SK-N-SH treated with all-trans-retinoic acid at 6 μM for 48 hours (cell line): Measurements from ENCODE around the gene CLEC4F.

Source experiments
- ATAC-seq: fragments of 200-7000 bp; cut with Tn5 transposase; 3 replicates; pipeline ENCODE4 v1.9.1; 2020; ENCODE audit warnings: mild to moderate bottlenecking, moderate library complexity
- ARNTL ChIP-seq: fragments of 450-650 bp; formaldehyde crosslinking; IDR thresholded peaks from 2 replicates; pipeline ENCODE4 v1.5.0; 2020; ENCODE audit warnings: low read depth, mild to moderate bottlenecking, moderate library complexity, borderline replicate concordance
- BACH2 ChIP-seq: fragments of 250-450 bp; sonication (Bioruptor Pico); IDR thresholded peaks from 2 replicates; pipeline ENCODE4 v1.9.0; 2021; ENCODE audit warnings: mild to moderate bottlenecking, borderline replicate concordance
- CREB5 ChIP-seq: fragments of 250-450 bp; sonication (Bioruptor Pico); IDR thresholded peaks from 2 replicates; pipeline ENCODE4 v1.5.1; 2020; ENCODE audit warnings: low read depth, mild to moderate bottlenecking, moderate library complexity
- CSRNP3 ChIP-seq: fragments of 250-450 bp; sonication (Bioruptor Pico); IDR thresholded peaks from 2 replicates; pipeline ENCODE4 v1.5.1; 2021; ENCODE audit warnings: mild to moderate bottlenecking, moderate library complexity
- ESRRG ChIP-seq: fragments of 250-450 bp; sonication (Bioruptor Pico); IDR thresholded peaks from 2 replicates; pipeline ENCODE4 v1.6.1; 2021; ENCODE audit warnings: mild to moderate bottlenecking
- GLIS3 ChIP-seq: fragments of 250-450 bp; sonication (Bioruptor Pico); IDR thresholded peaks from 2 replicates; pipeline ENCODE4 v1.5.0; 2020; ENCODE audit warnings: mild to moderate bottlenecking, moderate library complexity
- ISL1 ChIP-seq: fragments of 250-450 bp; sonication (Bioruptor Pico); IDR thresholded peaks from 2 replicates; pipeline ENCODE4 v2.1.2; 2022; ENCODE audit warnings: mild to moderate bottlenecking, moderate library complexity
- OSR1 ChIP-seq: fragments of 250-450 bp; sonication (Bioruptor Pico); IDR thresholded peaks from 2 replicates; pipeline ENCODE4 v1.8.0; 2022; ENCODE audit warnings: moderate library complexity, mild to moderate bottlenecking, inconsistent platforms
- POU6F1 ChIP-seq: fragments of 250-450 bp; sonication (Bioruptor Pico); IDR thresholded peaks from 2 replicates; pipeline ENCODE4 v1.8.0; 2021; ENCODE audit warnings: low read depth, mild to moderate bottlenecking, moderate library complexity, borderline replicate concordance
- RARB ChIP-seq: fragments of 250-450 bp; sonication (Bioruptor Pico); IDR thresholded peaks from 2 replicates; pipeline ENCODE4 v1.8.0; 2021; ENCODE audit warnings: mild to moderate bottlenecking, moderate library complexity
- SNAI2 ChIP-seq: fragments of 250-450 bp; sonication (Bioruptor Pico); IDR thresholded peaks from 2 replicates; pipeline ENCODE4 v1.5.0; 2020; ENCODE audit warnings: mild to moderate bottlenecking, moderate library complexity
- TCF4 ChIP-seq: fragments of 250-450 bp; sonication (Bioruptor Pico); IDR thresholded peaks from 2 replicates; pipeline ENCODE4 v1.8.0; 2021; ENCODE audit warnings: mild to moderate bottlenecking, moderate library complexity, borderline replicate concordance
- ZC3H10 ChIP-seq: fragments of 250-450 bp; sonication (Bioruptor Pico); IDR thresholded peaks from 2 replicates; pipeline ENCODE4 v1.5.1; 2021; ENCODE audit warnings: mild to moderate bottlenecking, moderate library complexity
- ZFP3 ChIP-seq: fragments of 250-450 bp; sonication (Bioruptor Pico); IDR thresholded peaks from 2 replicates; pipeline ENCODE4 v1.5.0; 2020; ENCODE audit warnings: mild to moderate bottlenecking, moderate library complexity
- TF ChIP-seq, protein P1 (sequence below): fragments of 250-450 bp; sonication (Bioruptor Pico); IDR thresholded peaks from 2 replicates; pipeline ENCODE4 v1.5.0; 2020; ENCODE audit warnings: mild to moderate bottlenecking, moderate library complexity

CLEC4F gene

GRCh38 chr2:70785137-70785911 is 35.1 kb downstream of the CLEC4F start (continued):
- no peak for TF ChIP-seq ZC3H10 (CRISPR knock-in tag)
- TF ChIP-seq RARB (CRISPR knock-in tag): no peak
- no peak for TF ChIP-seq SNAI2 (CRISPR knock-in tag)

GRCh38 chr2:70784320-70784719 is 36.1 kb downstream of the CLEC4F start:
- TF ChIP-seq CREB5: no peak
- TF ChIP-seq BACH2 (CRISPR knock-in tag): no peak
- TF ChIP-seq TCF4 (CRISPR knock-in tag): no peak
- ATAC-seq: no peak

DNA sequence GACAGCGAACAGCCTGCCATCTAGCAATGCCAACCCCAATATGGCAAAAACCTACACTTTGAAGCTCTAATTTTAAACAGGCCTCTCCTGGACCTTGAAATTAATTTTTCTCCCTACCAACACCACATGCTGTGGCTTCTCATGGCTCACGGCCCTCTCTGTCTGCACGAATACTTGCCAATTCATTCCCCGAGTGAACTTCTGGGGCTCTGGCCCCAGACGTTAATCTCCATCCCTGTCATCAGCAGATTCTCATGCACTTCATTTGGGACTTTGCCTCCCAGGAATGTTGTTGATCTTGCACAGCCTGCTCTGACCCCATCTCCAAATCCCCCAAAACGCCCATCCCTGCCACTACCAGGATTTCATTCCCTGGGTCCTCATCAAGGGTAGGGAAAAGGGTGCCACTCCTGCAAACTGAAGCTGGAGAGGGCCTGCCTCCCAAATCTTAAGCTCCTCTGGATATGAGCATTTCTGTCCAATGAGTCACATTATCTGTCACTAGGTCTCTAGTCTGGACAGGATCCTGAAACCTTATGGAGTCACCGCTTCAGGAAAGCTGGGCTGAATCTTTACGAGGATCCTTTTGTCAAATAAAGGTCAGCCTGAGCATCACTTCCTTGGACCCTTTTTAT is 40.4 kb downstream of the CLEC4F start:
- no peak for TF ChIP-seq ESRRG (CRISPR knock-in tag)
- TF ChIP-seq POU6F1: no peak
- TF ChIP-seq, protein P1, sequence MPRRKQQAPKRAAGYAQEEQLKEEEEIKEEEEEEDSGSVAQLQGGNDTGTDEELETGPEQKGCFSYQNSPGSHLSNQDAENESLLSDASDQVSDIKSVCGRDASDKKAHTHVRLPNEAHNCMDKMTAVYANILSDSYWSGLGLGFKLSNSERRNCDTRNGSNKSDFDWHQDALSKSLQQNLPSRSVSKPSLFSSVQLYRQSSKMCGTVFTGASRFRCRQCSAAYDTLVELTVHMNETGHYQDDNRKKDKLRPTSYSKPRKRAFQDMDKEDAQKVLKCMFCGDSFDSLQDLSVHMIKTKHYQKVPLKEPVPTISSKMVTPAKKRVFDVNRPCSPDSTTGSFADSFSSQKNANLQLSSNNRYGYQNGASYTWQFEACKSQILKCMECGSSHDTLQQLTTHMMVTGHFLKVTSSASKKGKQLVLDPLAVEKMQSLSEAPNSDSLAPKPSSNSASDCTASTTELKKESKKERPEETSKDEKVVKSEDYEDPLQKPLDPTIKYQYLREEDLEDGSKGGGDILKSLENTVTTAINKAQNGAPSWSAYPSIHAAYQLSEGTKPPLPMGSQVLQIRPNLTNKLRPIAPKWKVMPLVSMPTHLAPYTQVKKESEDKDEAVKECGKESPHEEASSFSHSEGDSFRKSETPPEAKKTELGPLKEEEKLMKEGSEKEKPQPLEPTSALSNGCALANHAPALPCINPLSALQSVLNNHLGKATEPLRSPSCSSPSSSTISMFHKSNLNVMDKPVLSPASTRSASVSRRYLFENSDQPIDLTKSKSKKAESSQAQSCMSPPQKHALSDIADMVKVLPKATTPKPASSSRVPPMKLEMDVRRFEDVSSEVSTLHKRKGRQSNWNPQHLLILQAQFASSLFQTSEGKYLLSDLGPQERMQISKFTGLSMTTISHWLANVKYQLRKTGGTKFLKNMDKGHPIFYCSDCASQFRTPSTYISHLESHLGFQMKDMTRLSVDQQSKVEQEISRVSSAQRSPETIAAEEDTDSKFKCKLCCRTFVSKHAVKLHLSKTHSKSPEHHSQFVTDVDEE (CRISPR knock-in tag): no peak
- TF ChIP-seq GLIS3: no peak
- ATAC-seq: no peak

- TF ChIP-seq ZC3H10 (CRISPR knock-in tag): no peak
- TF ChIP-seq POU6F1: no peak
- TF ChIP-seq OSR1 (CRISPR knock-in tag): no peak
- no peak for TF ChIP-seq ISL1 (CRISPR knock-in tag)
- no peak for TF ChIP-seq CSRNP3 (CRISPR knock-in tag)
- TF ChIP-seq ESRRG (CRISPR knock-in tag): no peak
- no peak for TF ChIP-seq SNAI2 (CRISPR knock-in tag)
- no peak for TF ChIP-seq ARNTL
- no peak for ATAC-seq
Observed at GRCh38 chr2:70779491-70779890, 40.9 kb downstream of the CLEC4F start.

GRCh38 chr2:70778676-70779075 is 41.7 kb downstream of the CLEC4F start:
- TF ChIP-seq ZFP3 (CRISPR knock-in tag) (no peak), CREB5 (no peak)
- ATAC-seq: no peak
